Activated CD8-positive, alpha-beta memory T cell treated with anti-CD3 and anti-CD28 coated beads, Interleukin-2, amount 10 ng/mL, durations not matched to agents 7 days and 5 days (primary cell): Measurements from ENCODE around the gene COX10. TPM values are rescaled to one million over a fixed set of nuclear protein-coding genes. Genes with fewer than 3 reads are reported as not detected.

ENCODE experiments used
- ATAC-seq: fragments of 150-1000 bp; cut with Tn5 transposase; one replicate; pipeline ENCODE4 v1.10.0; 2021; ENCODE audit warnings: moderate library complexity
- CTCF ChIA-PET: fragments of 350-600 bp; sonication (Branson Sonifier 250); formaldehyde crosslinking; loops from one replicate; lab custom pipeline; 2021; ENCODE audit warnings: antibody characterized with exemption; lab: Charles Lee
- DNase-seq: peaks from one replicate; pipeline ENCODE4 v3.0.0-alpha.2; 2020
- H3K27ac Mint-ChIP-seq: one replicate; pipeline ENCODE4 v1.8.0; 2021; ENCODE audit warnings: mild to moderate bottlenecking, mixed read lengths
- H3K27me3 Mint-ChIP-seq: one replicate; pipeline ENCODE4 v1.8.0; 2021; ENCODE audit warnings: mixed read lengths
- H3K36me3 Mint-ChIP-seq: one replicate; pipeline ENCODE4 v1.8.0; 2021; ENCODE audit warnings: mild to moderate bottlenecking, mixed read lengths
- H3K4me1 Mint-ChIP-seq: one replicate; pipeline ENCODE4 v1.8.0; 2021; ENCODE audit warnings: mixed read lengths
- H3K4me3 Mint-ChIP-seq: one replicate; pipeline ENCODE4 v1.8.0; 2021; ENCODE audit warnings: mild to moderate bottlenecking, moderate library complexity, mixed read lengths
- H3K9me3 Mint-ChIP-seq: one replicate; pipeline ENCODE4 v1.8.0; 2022; ENCODE audit warnings: low read depth, mixed read lengths
- total RNA-seq, 2 experiments: library from RNA; stranded (reverse); gene quantifications; one replicate each; pipeline ENCODE4 v1.2.3, GENCODE V29; 2021

The COX10 gene
- total RNA-seq, 2 experiments from 2014 or later = 20.3 to 29.7 TPM

- DNase-seq (no peak), ATAC-seq (no peak)
- Mint-ChIP-seq H3K36me3 (peaks cover 32% of the 10 kb centered on the region), H3K27me3 (no peaks in the 10 kb centered on the region), H3K4me1 (peaks cover 98% of the 10 kb centered on the region), H3K4me3 (no peak overlapping the region), H3K27ac (peak overlapping the region; percentile 90), H3K9me3 (no peaks in the 10 kb centered on the region)
- CTCF ChIA-PET = interaction anchor here (1.3 to 2.7 kb wide), 3 partner anchors 11 to 130 kb away, joined by 3 to 15 read pairs (median 5); partner anchors contain the start of gene COX10
Measured at GRCh38 chr17:14200354-14200753, 131.1 kb downstream of the COX10 start.

GRCh38 chr17:14201021-14201987 lies 132.0 kb downstream of the COX10 start:
- peaks cover 34% of the 10 kb centered on the region for H3K36me3 Mint-ChIP-seq

GRCh38 chr17:14201988-14202380 lies 132.7 kb downstream of the COX10 start:
- ATAC-seq = no peak
- Mint-ChIP-seq H3K27me3 (no peaks in the 10 kb centered on the region), H3K4me3 (peak overlapping the region; percentile 32), H3K36me3 (peaks cover 30% of the 10 kb centered on the region), H3K4me1 (peaks cover 92% of the 10 kb centered on the region), H3K9me3 (no peaks in the 10 kb centered on the region), H3K27ac (peak overlapping the region; percentile 90)
- DNase-seq = no peak
- CTCF ChIA-PET = interaction anchor here (1.4 kb wide), 1 partner anchor 132 kb away, joined by 5 read pairs; the partner anchor contains the start of gene COX10

More at GRCh38 chr17:14201021-14201987, 132.0 kb downstream of the COX10 start:
- Mint-ChIP-seq H3K4me3 (peak overlapping the region; percentile 32), H3K27ac (peak overlapping the region; percentile 90), H3K4me1 (peaks cover 97% of the 10 kb centered on the region), H3K9me3 (no peaks in the 10 kb centered on the region), H3K27me3 (no peaks in the 10 kb centered on the region)
- DNase-seq (peak; percentile 85), ATAC-seq (peak; percentile 56)
- CTCF ChIA-PET = interaction anchor here (1.3 to 2.7 kb wide), 3 partner anchors 10 to 131 kb away, joined by 3 to 15 read pairs (median 5); partner anchors contain the start of gene COX10

GRCh38 chr17:14202388-14203166 lies 133.3 kb downstream of the COX10 start:
- Mint-ChIP-seq H3K4me3 (no peak overlapping the region), H3K27ac (peak overlapping the region; percentile 90), H3K9me3 (no peaks in the 10 kb centered on the region), H3K4me1 (peaks cover 86% of the 10 kb centered on the region), H3K36me3 (peaks cover 34% of the 10 kb centered on the region), H3K27me3 (no peaks in the 10 kb centered on the region)
- ATAC-seq (no peak), DNase-seq (no peak)
- CTCF ChIA-PET = interaction anchor here (1.1 to 1.6 kb wide), 3 partner anchors 95 to 98 kb away, joined by 3 to 7 read pairs (median 7); partner anchors contain the start of gene HS3ST3B1

- no peak overlapping the region for H3K4me3 Mint-ChIP-seq
- H3K27me3 Mint-ChIP-seq = no peaks in the 10 kb centered on the region
- peaks cover 78% of the 10 kb centered on the region for H3K4me1 Mint-ChIP-seq
- no peaks in the 10 kb centered on the region for H3K9me3 Mint-ChIP-seq
- peaks cover 35% of the 10 kb centered on the region for H3K36me3 Mint-ChIP-seq
- peak overlapping the region; percentile 73 for H3K27ac Mint-ChIP-seq
- CTCF ChIA-PET = interaction anchor here (0.9 to 1.6 kb wide), 4 partner anchors 94 to 99 kb away, joined by 3 to 7 read pairs (median 5); partner anchors contain the start of gene HS3ST3B1
- DNase-seq (no peak), ATAC-seq (no peak)
Measured at GRCh38 chr17:14203388-14203787, 134.1 kb downstream of the COX10 start.

GRCh38 chr17:14204084-14204483 lies 134.8 kb downstream of the COX10 start:
- DNase-seq (no peak), ATAC-seq (no peak)
- H3K9me3 Mint-ChIP-seq = no peaks in the 10 kb centered on the region
- peaks cover 33% of the 10 kb centered on the region for H3K36me3 Mint-ChIP-seq
- no peaks in the 10 kb centered on the region for H3K27me3 Mint-ChIP-seq
- peak overlapping the region; percentile 61 for H3K27ac Mint-ChIP-seq
- peaks cover 71% of the 10 kb centered on the region for H3K4me1 Mint-ChIP-seq
- CTCF ChIA-PET = interaction anchor here (0.9 to 1.6 kb wide), 4 partner anchors 93 to 98 kb away, joined by 3 to 7 read pairs (median 5); partner anchors contain the start of gene HS3ST3B1
- no peak overlapping the region for H3K4me3 Mint-ChIP-seq

GRCh38 chr17:14204546-14204945 lies 135.2 kb downstream of the COX10 start:
- Mint-ChIP-seq H3K27me3 (no peaks in the 10 kb centered on the region), H3K9me3 (no peaks in the 10 kb centered on the region), H3K36me3 (peaks cover 32% of the 10 kb centered on the region), H3K27ac (peak overlapping the region; percentile 61), H3K4me1 (peaks cover 66% of the 10 kb centered on the region), H3K4me3 (no peak overlapping the region)
- ATAC-seq (no peak), DNase-seq (no peak)
- CTCF ChIA-PET = no interaction called here

- peaks cover 58% of the 10 kb centered on the region for H3K4me1 Mint-ChIP-seq
- CTCF ChIA-PET = interaction anchor here (1.4 kb wide), 1 partner anchor 8 kb away, joined by 4 read pairs; no protein-coding TSS in a partner anchor
- no peak for ATAC-seq
- no peaks in the 10 kb centered on the region for H3K9me3 Mint-ChIP-seq
- no peak for DNase-seq
- peaks cover 35% of the 10 kb centered on the region for H3K36me3 Mint-ChIP-seq
- peak overlapping the region; percentile 72 for H3K27ac Mint-ChIP-seq
- no peak overlapping the region for H3K4me3 Mint-ChIP-seq
- H3K27me3 Mint-ChIP-seq = no peaks in the 10 kb centered on the region
Measured at GRCh38 chr17:14205380-14205779, 136.1 kb downstream of the COX10 start.

GRCh38 chr17:14205992-14206461 lies 136.7 kb downstream of the COX10 start:
- H3K4me3 Mint-ChIP-seq = no peak overlapping the region
- peaks cover 52% of the 10 kb centered on the region for H3K4me1 Mint-ChIP-seq
- ATAC-seq = peak; percentile 34
- H3K27ac Mint-ChIP-seq = no peak overlapping the region
- peaks cover under 1% of the 10 kb centered on the region for H3K9me3 Mint-ChIP-seq
- peaks cover 39% of the 10 kb centered on the region for H3K36me3 Mint-ChIP-seq
- CTCF ChIA-PET = interaction anchor here (1.2 to 1.4 kb wide), 2 partner anchors 9 to 95 kb away, joined by 4 to 5 read pairs; partner anchors contain the start of gene HS3ST3B1
- peak; percentile 69 for DNase-seq
- H3K27me3 Mint-ChIP-seq = no peaks in the 10 kb centered on the region

GRCh38 chr17:14206891-14207290 lies 137.6 kb downstream of the COX10 start:
- Mint-ChIP-seq H3K27ac (no peak overlapping the region), H3K4me3 (no peak overlapping the region), H3K4me1 (peaks cover 48% of the 10 kb centered on the region), H3K9me3 (peaks cover 2% of the 10 kb centered on the region), H3K36me3 (peaks cover 45% of the 10 kb centered on the region), H3K27me3 (no peaks in the 10 kb centered on the region)
- no peak for DNase-seq
- no peak for ATAC-seq
- CTCF ChIA-PET = interaction anchor here (1.2 kb wide), 1 partner anchor 94 kb away, joined by 5 read pairs; the partner anchor contains the start of gene HS3ST3B1

GRCh38 chr17:14207791-14208190 lies 138.5 kb downstream of the COX10 start:
- peaks cover 2% of the 10 kb centered on the region for H3K9me3 Mint-ChIP-seq
- H3K27me3 Mint-ChIP-seq = no peaks in the 10 kb centered on the region
- H3K4me3 Mint-ChIP-seq = no peak overlapping the region
- H3K36me3 Mint-ChIP-seq = peaks cover 48% of the 10 kb centered on the region
- ATAC-seq = no peak
- DNase-seq = no peak
- H3K4me1 Mint-ChIP-seq = peaks cover 39% of the 10 kb centered on the region
- H3K27ac Mint-ChIP-seq = no peak overlapping the region
- CTCF ChIA-PET = interaction anchor here (1.3 kb wide), 1 partner anchor 90 kb away, joined by 4 read pairs; no protein-coding TSS in a partner anchor

- Mint-ChIP-seq H3K9me3 (peaks cover 2% of the 10 kb centered on the region), H3K27ac (no peak overlapping the region), H3K4me3 (no peak overlapping the region), H3K36me3 (peaks cover 47% of the 10 kb centered on the region), H3K4me1 (peaks cover 26% of the 10 kb centered on the region), H3K27me3 (no peaks in the 10 kb centered on the region)
- CTCF ChIA-PET = interaction anchor here (1.3 kb wide), 1 partner anchor 88 kb away, joined by 4 read pairs; no protein-coding TSS in a partner anchor
- ATAC-seq = no peak
- DNase-seq = no peak
Measured at GRCh38 chr17:14209215-14209614, 139.9 kb downstream of the COX10 start.
